Aorta (tissue), 5 donors: Measurements from ENCODE around the gene AP2B1. TPM values are rescaled to one million over a fixed set of nuclear protein-coding genes. Genes with fewer than 3 reads are reported as not detected.
"Not testable (repeated sequence)": the region's sequence is repeated elsewhere in the genome, so short reads cannot be mapped to it uniquely, and the experiment has no call there.

ENCODE experiments used
- ATAC-seq: fragments of 200-7000 bp; cut with Tn5 transposase; one replicate; pipeline ENCODE4 v1.9.1; 2022; ENCODE audit warnings: moderate library complexity; ENCODE audit not compliant: low FRiP score
- DNase-seq, 2 donors: peaks; one replicate each; pipeline ENCODE4 v3.0.0-alpha.2; 2020
- H3K27ac ChIP-seq, 2 donors: one replicate each; pipeline ENCODE4 v1.5.1; 2013; ENCODE audit warnings: low read length in 2 of 2, mild to moderate bottlenecking in 2 of 2, moderate library complexity in 2 of 2, control low read depth in 1 of 2, inconsistent platforms in 1 of 2, low read depth in 1 of 2
- H3K27me3 ChIP-seq, 2 donors: one replicate each; pipeline ENCODE4 v1.6.1; 2013; ENCODE audit warnings: control low read depth in 1 of 2, low read length in 1 of 2, mild to moderate bottlenecking in 1 of 2, moderate library complexity in 1 of 2; ENCODE audit not compliant: insufficient read depth in 2 of 2, control insufficient read depth in 1 of 2
- H3K36me3 ChIP-seq, 2 donors: one replicate each; pipeline ENCODE4 v1.6.1; 2013; ENCODE audit warnings: control low read depth in 1 of 2, low read length in 1 of 2, mild to moderate bottlenecking in 1 of 2; ENCODE audit not compliant: insufficient read depth in 2 of 2, control insufficient read depth in 1 of 2
- H3K4me1 ChIP-seq, 2 donors: one replicate each; pipeline ENCODE4 v1.6.1; 2013; ENCODE audit warnings: low read length in 2 of 2, control low read depth in 1 of 2, mild to moderate bottlenecking in 1 of 2, moderate library complexity in 1 of 2; ENCODE audit not compliant: insufficient read depth in 2 of 2, control insufficient read depth in 1 of 2
- H3K4me3 ChIP-seq, 2 donors: one replicate each; pipeline ENCODE4 v1.5.1; 2013; ENCODE audit warnings: low read length in 2 of 2, control low read depth in 1 of 2, mild to moderate bottlenecking in 1 of 2
- H3K9me3 ChIP-seq: one replicate; pipeline ENCODE4 v1.6.1; 2013; ENCODE audit warnings: mild to moderate bottlenecking, low read length; ENCODE audit not compliant: control insufficient read depth
- WGBS, 2 donors: extraction: QIAGEN DNeasy Blood & Tissue Kit; methylation state at CpG; one replicate each; pipeline ENCODE4 v1.1.7; 2013; 5-methylcytosine and 5-hydroxymethylcytosine counted together
- intact Hi-C, 2 donors: fragments of 100-400 bp; cut with DNase I; formaldehyde crosslinking; loops; one replicate each; pipeline versions ENCODE4 v1.14.2 to v1.15.0; 2022
- polyA plus RNA-seq, 2 donors: library from polyadenylated mRNA; stranded (reverse); fragments of 200-250 nt; gene quantifications; one replicate each; pipeline ENCODE4 v1.2.3, GENCODE V29; 2013
- total RNA-seq, 2 donors: library from RNA; stranded (reverse); fragmentation: NEBNext Ultra II Directional; extraction: Animal tissue kit (Norgen Biotek cat#: 25700); gene quantifications; one replicate each; pipeline ENCODE4 v1.2.1, GENCODE V29; 2021
- donor health status: healthy with polysubstance abuse.
- donor health status: Bipolar disorder and iron deficiency.
- donor health status: DM: no; HTN: no; CAD: no.
- donor health status: DM: no; HTN: no; CAD: no.
- donor health status: DM: yes; HTN: yes; CAD: no.

Gene AP2B1
- total and polyA plus RNA-seq, 4 donors, result 17.9 to 120 (median 66.7) TPM

DNA sequence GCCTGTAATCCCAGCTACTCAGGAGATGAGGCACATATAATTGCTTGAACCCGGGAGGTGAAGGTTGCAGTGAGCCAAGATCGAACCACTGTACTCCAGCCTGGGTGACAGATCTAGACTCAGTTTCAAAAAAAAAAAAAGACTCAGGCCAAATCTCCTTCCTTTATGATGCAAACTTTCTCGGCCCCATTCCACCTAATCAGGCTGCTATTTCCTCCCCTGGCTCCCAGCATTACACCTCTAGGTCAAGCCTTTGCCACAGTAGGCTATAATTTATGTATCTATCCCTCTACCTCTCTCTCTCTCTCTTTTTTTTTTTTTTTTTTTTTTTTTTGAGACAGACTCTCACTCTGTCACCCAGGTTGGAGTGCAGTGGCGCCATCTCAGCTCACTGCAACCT lies 164.4 kb downstream of the AP2B1 start:
- H3K27ac ChIP-seq, intact Hi-C loops, H3K4me1 ChIP-seq, ATAC-seq, H3K9me3 ChIP-seq, DNase-seq, H3K36me3 ChIP-seq, H3K27me3 ChIP-seq, H3K4me3 ChIP-seq: not testable (repeated sequence)
- WGBS, 2 donors, result 86 to 89% methylated on average over 4 of the region's 4 CpGs

DNA sequence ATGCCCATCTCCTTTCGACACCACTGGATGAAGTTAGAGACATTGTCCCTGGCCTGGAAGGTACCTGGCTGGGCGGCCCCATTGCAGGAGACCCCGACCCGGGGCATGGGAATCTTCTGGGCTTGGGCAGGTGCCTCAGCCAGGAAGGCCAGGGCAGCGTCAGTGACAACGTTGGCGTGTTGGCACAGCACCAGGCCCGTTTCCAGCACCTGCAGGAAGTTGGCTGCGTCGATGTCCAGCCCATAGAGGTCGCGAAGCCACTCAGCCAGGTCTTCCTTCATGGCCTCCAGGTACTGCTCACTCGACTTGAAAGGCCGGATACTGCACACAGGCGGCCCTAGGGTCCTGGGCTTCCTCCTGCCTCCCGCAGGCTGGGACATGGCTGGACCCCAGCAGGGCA lies 165.3 kb downstream of the AP2B1 start:
- ATAC-seq, result no peak
- WGBS, 2 donors, result 64 to 65% methylated on average over 16 of the region's 16 CpGs
- no peak overlapping the region for H3K27ac ChIP-seq

DNA sequence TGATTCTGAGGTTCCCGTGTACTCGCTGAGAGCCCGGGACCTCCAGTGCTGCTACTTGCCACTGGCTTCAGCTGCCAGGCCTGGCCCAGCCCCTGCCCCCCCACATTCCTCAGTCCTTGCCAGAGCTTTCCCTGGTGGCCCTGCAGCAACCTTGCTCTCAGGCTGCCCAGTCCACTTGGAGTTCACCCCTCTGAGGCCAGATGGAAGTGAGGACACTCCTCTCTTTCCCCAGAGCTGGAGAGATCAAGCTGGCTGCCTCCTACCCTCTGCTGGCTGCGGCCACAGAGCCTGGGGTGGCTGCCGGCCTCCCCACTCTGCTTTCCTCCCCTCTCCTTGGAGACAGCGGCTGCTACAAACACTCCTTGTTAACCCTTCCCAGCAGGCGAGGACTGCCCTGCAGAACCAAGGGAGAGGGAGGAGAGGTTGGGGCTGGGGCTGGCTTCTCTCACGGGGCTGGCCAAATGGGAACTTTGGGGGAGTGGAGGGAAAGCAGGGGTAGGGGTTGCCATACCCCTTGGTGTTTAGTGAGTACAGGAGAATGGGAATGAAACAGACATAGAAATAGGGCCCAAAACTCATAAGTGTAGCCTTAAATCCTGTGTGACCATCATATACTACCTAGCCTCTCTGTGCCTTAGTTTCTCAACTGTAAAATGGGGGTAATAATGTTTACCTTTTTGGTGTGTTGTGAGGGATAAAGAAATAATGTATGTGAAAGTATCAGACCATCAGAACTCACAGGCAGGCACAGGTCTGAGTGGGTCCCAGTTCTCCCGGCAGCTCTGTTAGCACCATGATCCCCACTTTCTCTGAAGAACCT lies 166.0 kb downstream of the AP2B1 start, which contains the start of gene GAS2L2:
GAS2L2 (minus strand) TSS at position 295 of the 820 bp plus-strand sequence. CDS start 389 bp downstream, outside the sequence.
- DNase-seq (no peak), ATAC-seq (no peak)
- H3K36me3 ChIP-seq, result no peaks in the 10 kb centered on the region
- H3K27ac ChIP-seq, result no peak within 1 kb of the TSS
- H3K9me3 ChIP-seq, result no peaks in the 10 kb centered on the region
- H3K4me3 ChIP-seq, result no peak within 1 kb of the TSS
- no peaks in the 10 kb centered on the region for H3K4me1 ChIP-seq
- intact Hi-C loops, result no loop called here
- H3K27me3 ChIP-seq, result no peaks in the 10 kb centered on the region
- 24 to 35% methylated on average over 9 of the region's 9 CpGs for WGBS, 2 donors

More for the DNA sequence above, 165.3 kb downstream of the AP2B1 start:
- no peaks in the 10 kb centered on the region for H3K36me3 ChIP-seq
- no peak for DNase-seq
- no peaks in the 10 kb centered on the region for H3K4me1 ChIP-seq
- no peaks in the 10 kb centered on the region for H3K27me3 ChIP-seq
- no peak overlapping the region for H3K4me3 ChIP-seq
- intact Hi-C loops, result no loop called here
- no peaks in the 10 kb centered on the region for H3K9me3 ChIP-seq

DNA sequence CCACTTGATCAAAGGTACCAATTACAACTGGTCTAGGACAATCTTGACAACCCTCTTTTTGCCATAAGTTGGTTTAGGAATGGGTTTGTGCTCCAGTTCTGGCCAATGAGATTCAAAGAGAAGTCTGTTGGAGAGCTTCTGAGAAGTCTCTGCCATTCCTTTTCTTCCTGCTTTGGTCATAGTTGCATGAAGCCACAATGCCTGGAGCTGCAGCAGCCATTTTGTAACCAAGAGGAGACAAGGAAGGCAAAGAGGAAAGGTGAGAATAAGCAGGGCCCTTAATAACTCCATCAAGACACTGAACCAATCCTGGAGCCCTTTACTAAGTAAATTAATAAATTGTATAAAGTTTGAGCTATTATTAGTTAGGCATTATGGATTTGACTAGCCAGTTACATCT lies 170.1 kb downstream of the AP2B1 start:
- Histone ChIP-seq H3K27me3 (no peaks in the 10 kb centered on the region), H3K4me3 (no peak overlapping the region), H3K9me3 (no peaks in the 10 kb centered on the region), H3K4me1 (no peaks in the 10 kb centered on the region), H3K27ac (no peak overlapping the region), H3K36me3 (no peaks in the 10 kb centered on the region)
- DNase-seq (no peak), ATAC-seq (no peak)
- intact Hi-C loops, result no loop called here

DNA sequence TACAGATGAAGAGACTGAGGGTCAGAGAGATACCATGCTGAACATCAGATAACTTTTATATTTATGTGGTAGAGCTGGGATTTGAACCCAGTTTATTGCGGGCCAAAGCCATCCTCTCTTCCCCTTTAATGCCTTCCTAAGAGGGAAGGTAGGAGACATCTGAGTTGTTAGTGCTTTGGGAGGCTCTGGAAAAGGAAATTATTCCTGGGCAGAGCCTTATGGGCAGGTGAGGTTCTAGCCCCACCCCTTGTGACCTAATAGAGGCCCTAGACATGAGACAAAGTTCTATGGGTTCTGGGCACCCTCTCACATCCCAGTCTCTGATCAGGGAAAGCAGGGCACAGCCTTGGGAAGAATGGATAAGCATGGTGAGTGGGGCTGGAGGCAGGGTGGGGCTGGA lies 173.5 kb downstream of the AP2B1 start, which contains the start of gene C17orf50:
C17orf50 (plus strand) TSS at position 301 of the 400 bp plus-strand sequence; CDS start at position 356, 55 bp downstream.
- Histone ChIP-seq H3K4me3 (no peak within 1 kb of the TSS), H3K27me3 (no peaks in the 10 kb centered on the region), H3K4me1 (no peaks in the 10 kb centered on the region), H3K27ac (no peak within 1 kb of the TSS), H3K36me3 (no peaks in the 10 kb centered on the region), H3K9me3 (no peaks in the 10 kb centered on the region)
- no peak for ATAC-seq
- no peak for DNase-seq
- WGBS, 2 donors, result 65 to 100% methylated on average over 1 of the region's 1 CpG
- intact Hi-C loops, result no loop called here

DNA sequence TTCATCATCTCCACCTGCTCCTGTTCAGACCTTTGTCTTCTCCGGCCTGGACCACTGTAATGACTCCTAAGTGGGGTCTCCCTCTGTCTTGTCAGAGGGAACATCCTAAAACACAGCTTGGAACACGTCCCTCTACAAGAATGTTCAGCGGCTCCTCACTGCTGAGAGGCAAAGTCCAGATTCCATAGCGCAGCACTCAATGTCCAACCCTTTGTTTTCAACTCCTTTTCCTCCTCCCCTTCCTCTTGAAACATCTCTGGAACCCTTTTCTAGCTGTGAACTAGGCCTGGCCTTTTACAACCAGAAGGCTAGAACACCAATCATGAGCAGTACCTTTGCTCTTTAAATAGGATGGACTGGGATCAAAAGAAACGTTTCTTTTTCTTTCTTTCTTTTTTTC lies 174.5 kb downstream of the AP2B1 start:
- intact Hi-C loops, result no loop called here
- ATAC-seq, result no peak
- 82 to 83% methylated on average over 5 of the region's 5 CpGs for WGBS, 2 donors

DNA sequence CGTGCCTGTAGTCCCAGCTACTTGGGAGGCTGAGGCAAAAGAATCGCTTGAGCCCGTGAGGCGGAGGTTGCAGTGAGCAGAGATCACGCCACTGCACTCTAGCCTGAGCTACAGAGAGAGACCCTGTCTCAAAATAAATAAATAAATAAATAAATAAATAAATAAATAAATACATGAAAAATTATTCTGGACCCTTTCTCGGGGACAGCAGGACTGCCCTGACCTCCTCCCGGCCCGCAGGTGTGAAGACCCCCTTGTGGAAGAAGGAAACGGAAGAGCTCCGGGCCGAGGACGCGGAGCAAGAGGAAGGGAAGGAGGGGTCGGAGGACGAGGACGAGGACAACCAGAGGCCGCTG lies 176.6 kb downstream of the AP2B1 start:
- H3K4me3 ChIP-seq, result no peak overlapping the region
- 33 to 40% methylated on average over 17 of the region's 17 CpGs for WGBS, 2 donors
- DNase-seq (no peak), ATAC-seq (no peak)
- intact Hi-C loops, result loop anchor here (1.0 kb wide), 1 partner anchor 41 kb away; no protein-coding TSS in a partner anchor
- H3K27me3 ChIP-seq, result no peaks in the 10 kb centered on the region
- H3K9me3 ChIP-seq, result no peaks in the 10 kb centered on the region
- no peaks in the 10 kb centered on the region for H3K4me1 ChIP-seq
- H3K36me3 ChIP-seq, result no peaks in the 10 kb centered on the region
- no peak overlapping the region for H3K27ac ChIP-seq

More for the DNA sequence above, 174.5 kb downstream of the AP2B1 start:
- Histone ChIP-seq H3K27me3 (no peaks in the 10 kb centered on the region), H3K27ac (no peak overlapping the region), H3K4me1 (no peaks in the 10 kb centered on the region), H3K36me3 (no peaks in the 10 kb centered on the region), H3K9me3 (no peaks in the 10 kb centered on the region), H3K4me3 (no peak overlapping the region)
- DNase-seq, result no peak

DNA sequence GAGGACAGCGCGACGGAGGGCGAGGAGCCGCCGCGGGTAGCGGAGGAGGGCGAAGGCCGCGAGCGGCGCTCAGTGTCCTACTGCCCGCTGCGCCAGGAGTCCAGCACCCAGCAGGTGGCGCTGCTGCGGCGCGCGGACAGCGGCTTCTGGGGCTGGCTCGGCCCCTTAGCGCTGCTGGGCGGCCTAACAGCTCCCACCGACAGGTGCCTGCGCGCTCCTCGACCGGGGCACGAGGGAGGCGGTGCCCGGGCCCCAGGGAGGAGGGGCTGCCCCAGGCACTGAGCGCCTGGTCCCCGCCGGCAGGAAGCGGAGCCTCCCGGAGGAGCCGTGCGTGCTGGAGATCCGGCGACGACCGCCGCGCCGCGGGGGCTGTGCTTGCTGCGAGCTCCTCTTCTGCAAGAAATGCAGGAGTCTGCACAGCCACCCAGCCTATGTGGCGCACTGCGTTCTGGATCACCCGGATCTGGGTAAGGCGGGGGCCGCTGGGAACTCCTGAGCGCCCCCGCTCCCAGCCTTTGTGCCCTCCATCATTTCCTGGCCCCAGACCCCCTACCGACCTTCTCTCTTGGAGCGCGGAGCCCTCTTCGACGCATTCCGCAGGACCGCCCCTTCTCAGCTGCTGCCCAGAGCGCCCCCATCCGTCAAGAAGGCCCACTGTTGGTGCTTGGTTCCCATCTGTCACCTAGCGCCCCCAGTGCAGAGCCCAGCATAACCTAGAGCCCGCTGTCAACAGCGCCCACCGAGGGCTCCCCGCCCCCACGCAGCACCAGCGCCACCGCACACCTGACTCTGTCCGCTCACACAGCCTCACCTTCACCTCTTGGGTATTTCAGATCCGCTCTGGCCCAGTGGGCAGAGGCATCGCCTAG lies 177.2 kb downstream of the AP2B1 start:
- H3K27me3 ChIP-seq, result no peaks in the 10 kb centered on the region
- peak; percentile 89 to 95 for DNase-seq
- no peaks in the 10 kb centered on the region for H3K36me3 ChIP-seq
- H3K4me1 ChIP-seq, result no peaks in the 10 kb centered on the region
- peak overlapping the region in 1 of 2 donors; percentile 20 for H3K4me3 ChIP-seq
- no peak overlapping the region for H3K27ac ChIP-seq
- intact Hi-C loops, result loop anchor here (1.0 kb wide), 1 partner anchor 40 kb away; no protein-coding TSS in a partner anchor
- WGBS, 2 donors, result 7 to 11% methylated on average over 62 to 75 of the region's 75 CpGs
- no peaks in the 10 kb centered on the region for H3K9me3 ChIP-seq
- ATAC-seq, result peak; percentile 96
